Transverse colon (tissue), 4 donors: ENCODE results near the gene PC. TPM values are rescaled to one million over a fixed set of nuclear protein-coding genes. Genes with fewer than 3 reads are reported as not detected.

Experiments used
- DNase-seq: peaks from one replicate; pipeline ENCODE4 v3.0.0-alpha.2; 2019
- H3K27ac ChIP-seq, 4 donors: fragments of 200-600 bp; sonication (generic); 2 replicates each; pipeline ENCODE4 v1.5.1; 2016 to 2018; ENCODE audit warnings: inconsistent platforms in 4 of 4
- H3K27me3 ChIP-seq: fragments of 200-600 bp; sonication (generic); 2 replicates; pipeline ENCODE4 v1.5.1; 2017; ENCODE audit warnings: inconsistent platforms
- H3K36me3 ChIP-seq, 4 donors: fragments of 200-600 bp; sonication (generic); 2 replicates each; pipeline ENCODE4 v1.5.1; 2017 to 2019; ENCODE audit warnings: inconsistent platforms in 4 of 4
- H3K4me1 ChIP-seq, 4 donors: fragments of 200-600 bp; sonication (generic); 2 replicates each; pipeline ENCODE4 v1.5.1; 2017 to 2020; ENCODE audit warnings: inconsistent platforms in 4 of 4
- H3K4me3 ChIP-seq, 4 donors: fragments of 200-600 bp; sonication (generic); 1 replicate in 1 of 4; 2 replicates in 3 of 4; pipeline versions ENCODE4 v1.5.1 to v1.6.1; 2017 to 2019; ENCODE audit warnings: inconsistent platforms in 4 of 4
- H3K9me3 ChIP-seq, 2 donors: fragments of 200-600 bp; sonication (generic); 2 replicates each; pipeline ENCODE4 v1.5.1; 2017 to 2019; ENCODE audit warnings: inconsistent platforms in 2 of 2
- EP300 ChIP-seq: sonication (generic); formaldehyde crosslinking; IDR thresholded peaks from one replicate; pipeline ENCODE4 v1.6.1; 2017; ENCODE audit warnings: antibody characterized with exemption, low read depth
- POLR2A ChIP-seq: fragments of 450-650 bp; IDR thresholded peaks from one replicate; pipeline ENCODE4 v1.6.1; 2016; ENCODE audit warnings: antibody characterized with exemption, mild to moderate bottlenecking, moderate library complexity
- POLR2AphosphoS5 ChIP-seq, 3 donors: sonication (generic); formaldehyde crosslinking; IDR thresholded peaks; one replicate each; pipeline ENCODE4 v1.6.1; 2016; ENCODE audit warnings: antibody characterized with exemption in 3 of 3
- WGBS, 2 donors: methylation state at CpG; one replicate each; pipeline ENCODE4 v1.1.5; 2018; ENCODE audit warnings: low coverage in 1 of 2; 5-methylcytosine and 5-hydroxymethylcytosine counted together
- in situ Hi-C, 4 donors: fragments of 200-750 bp; cut with MboI; loops; one replicate each; pipeline versions ENCODE4 v1.15.0 to v1.15.1; 2017; ENCODE audit warnings: low sequenced_read_pairs in 3 of 4, low pct_ligation_motif_present in 1 of 4, low pct_unique_long_range_greater_than_20kb in 1 of 4
- intact Hi-C: fragments of 100-400 bp; cut with DNase I; formaldehyde crosslinking; loops from one replicate; pipeline ENCODE4 v1.15.1; 2023; ENCODE audit warnings: low total_unique reads
- total RNA-seq, 4 donors: library from RNA; depleted of rRNA; stranded (reverse); fragments of >200 nt; gene quantifications; one replicate each; pipeline ENCODE4 v1.1.0, GENCODE V29; 2016
- TF ChIP-seq, protein P1 (sequence below), 5 experiments: fragments of 200-600 bp in 3 of 5; fragments of 450-650 bp in 2 of 5; sonication (generic) in 3 of 5; IDR thresholded peaks; 1 replicate in 2 of 5; 2 replicates in 3 of 5; pipeline ENCODE4 v1.5.1; 2016 to 2017; ENCODE audit warnings: antibody characterized with exemption in 5 of 5, inconsistent platforms in 3 of 5, mild to moderate bottlenecking in 2 of 5, moderate library complexity in 1 of 5

PC gene
- total RNA-seq, 4 donors from 2014 or later = 14.9 to 246 (median 38.1) TPM

DNA sequence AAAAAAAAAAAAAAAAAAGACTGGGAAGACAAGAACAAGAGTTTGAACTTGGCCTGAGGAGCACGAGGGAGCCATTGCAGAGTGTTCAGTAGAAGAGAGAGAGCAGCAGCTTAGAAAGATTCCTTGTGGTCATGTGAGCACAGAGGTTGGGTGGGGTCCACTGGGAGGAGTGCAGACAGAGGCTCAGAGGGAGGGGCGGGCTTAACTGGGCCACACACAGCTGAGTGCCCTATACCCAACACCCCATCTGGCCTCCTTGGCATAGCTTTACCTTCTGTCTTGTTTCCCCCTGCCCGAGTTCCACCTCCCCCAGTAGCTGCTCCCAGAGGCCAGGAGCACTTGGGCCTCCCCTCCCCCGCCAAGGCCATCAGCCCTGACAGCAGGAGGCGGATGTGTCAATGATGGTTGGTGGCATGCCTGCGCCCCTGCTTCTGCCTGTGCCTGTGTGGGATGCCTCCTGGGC lies 29.0 kb upstream of the PC start:
- Histone ChIP-seq H3K27ac (no peak overlapping the region), H3K27me3 (peaks cover 4% of the 10 kb centered on the region), H3K4me1 (peaks cover 0 to 9% (median 3%) of the 10 kb centered on the region in 4 donors), H3K4me3 (no peak overlapping the region), H3K9me3 (no peaks in the 10 kb centered on the region), H3K36me3 (no peaks in the 10 kb centered on the region)
- in situ Hi-C loops = no loop called here
- DNase-seq = no peak
- intact Hi-C loops = no loop called here
- WGBS, 2 donors = 52 to 77% methylated on average over 2 to 6 of the region's 6 CpGs
- no peak for TF ChIP-seq POLR2AphosphoS5 (IDR thresholded peaks at IDR 0.05)
- TF ChIP-seq EP300 = no peak
- TF ChIP-seq, protein P1, sequence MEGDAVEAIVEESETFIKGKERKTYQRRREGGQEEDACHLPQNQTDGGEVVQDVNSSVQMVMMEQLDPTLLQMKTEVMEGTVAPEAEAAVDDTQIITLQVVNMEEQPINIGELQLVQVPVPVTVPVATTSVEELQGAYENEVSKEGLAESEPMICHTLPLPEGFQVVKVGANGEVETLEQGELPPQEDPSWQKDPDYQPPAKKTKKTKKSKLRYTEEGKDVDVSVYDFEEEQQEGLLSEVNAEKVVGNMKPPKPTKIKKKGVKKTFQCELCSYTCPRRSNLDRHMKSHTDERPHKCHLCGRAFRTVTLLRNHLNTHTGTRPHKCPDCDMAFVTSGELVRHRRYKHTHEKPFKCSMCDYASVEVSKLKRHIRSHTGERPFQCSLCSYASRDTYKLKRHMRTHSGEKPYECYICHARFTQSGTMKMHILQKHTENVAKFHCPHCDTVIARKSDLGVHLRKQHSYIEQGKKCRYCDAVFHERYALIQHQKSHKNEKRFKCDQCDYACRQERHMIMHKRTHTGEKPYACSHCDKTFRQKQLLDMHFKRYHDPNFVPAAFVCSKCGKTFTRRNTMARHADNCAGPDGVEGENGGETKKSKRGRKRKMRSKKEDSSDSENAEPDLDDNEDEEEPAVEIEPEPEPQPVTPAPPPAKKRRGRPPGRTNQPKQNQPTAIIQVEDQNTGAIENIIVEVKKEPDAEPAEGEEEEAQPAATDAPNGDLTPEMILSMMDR (IDR thresholded peaks at IDR 0.05) = no peak
- TF ChIP-seq POLR2A = no peak

DNA sequence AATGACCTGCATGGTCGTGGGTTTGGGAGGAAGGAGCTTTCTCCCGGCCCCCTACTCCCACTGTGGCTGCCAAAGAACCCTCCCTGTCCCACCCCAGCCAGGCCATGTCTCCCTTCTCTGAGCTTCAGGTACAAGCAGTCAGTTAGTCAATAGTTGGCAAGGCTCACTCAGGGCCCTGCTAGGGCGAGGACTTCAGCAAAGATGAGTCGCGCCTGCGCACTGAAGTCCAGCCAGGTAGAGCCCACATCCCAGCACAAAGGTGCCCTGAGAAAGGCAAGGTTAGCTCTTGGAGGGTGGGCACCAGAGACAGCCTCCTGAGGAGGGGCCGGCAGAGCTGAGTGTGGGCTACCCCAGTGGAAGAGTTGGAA lies 28.0 kb upstream of the PC start:
- no peaks in the 10 kb centered on the region for H3K27me3 ChIP-seq
- intact Hi-C loops = no loop called here
- H3K4me3 ChIP-seq = no peak overlapping the region
- WGBS, 2 donors = 92% methylated on average over 7 of the region's 7 CpGs; no CpG with 5 or more reads in 1 of the 2 donors
- TF ChIP-seq, protein P1 (IDR thresholded peaks at IDR 0.05) = no peak
- TF ChIP-seq POLR2AphosphoS5 (IDR thresholded peaks at IDR 0.05) (no peak), POLR2A (no peak), EP300 (no peak)
- H3K27ac ChIP-seq = no peak overlapping the region
- in situ Hi-C loops = no loop called here
- H3K36me3 ChIP-seq = no peaks in the 10 kb centered on the region
- no peak for DNase-seq
- H3K4me1 ChIP-seq = peaks cover 0 to 18% (median 10%) of the 10 kb centered on the region in 4 donors
- no peaks in the 10 kb centered on the region for H3K9me3 ChIP-seq

DNA sequence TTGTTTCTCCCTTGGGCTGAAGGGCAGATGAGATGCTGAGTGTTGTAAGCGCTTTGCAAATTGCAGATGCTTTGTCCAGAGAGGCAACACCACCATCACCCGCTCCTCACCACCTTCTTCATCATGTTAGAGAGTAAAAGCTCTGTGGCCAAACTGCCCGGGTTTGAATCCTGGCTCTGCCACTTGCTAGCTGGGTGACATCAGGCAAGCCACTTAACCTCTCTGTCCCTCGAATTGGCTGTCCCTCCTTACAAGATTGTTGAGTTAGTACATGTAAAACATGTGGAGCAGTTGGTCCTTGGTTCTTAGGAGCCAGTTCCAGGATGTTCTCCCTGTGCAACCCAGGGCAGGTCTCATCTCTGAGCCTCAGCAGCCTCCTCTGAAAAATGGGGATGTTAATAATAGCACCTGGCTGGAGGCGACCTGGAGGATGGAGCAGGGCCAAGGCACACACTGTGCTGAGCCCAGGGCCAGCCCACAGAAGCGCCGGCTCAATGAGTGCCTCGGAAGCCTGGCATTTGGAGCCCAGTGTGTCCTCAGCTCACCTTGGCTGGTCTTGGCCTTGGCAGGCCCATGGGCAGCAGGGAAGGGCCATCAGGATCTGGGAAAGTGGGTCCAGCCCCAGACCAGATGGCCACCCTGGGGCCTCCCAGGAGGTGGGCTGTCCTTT lies 27.5 kb upstream of the PC start:
- WGBS, 2 donors = 80 to 92% methylated on average over 2 to 8 of the region's 8 CpGs
- H3K4me3 ChIP-seq = no peak overlapping the region
- H3K9me3 ChIP-seq = no peaks in the 10 kb centered on the region
- TF ChIP-seq, protein P1 (IDR thresholded peaks at IDR 0.05) = no peak
- TF ChIP-seq POLR2A (no peak), EP300 (no peak), POLR2AphosphoS5 (IDR thresholded peaks at IDR 0.05) (no peak)
- no peaks in the 10 kb centered on the region for H3K36me3 ChIP-seq
- H3K27ac ChIP-seq = no peak overlapping the region
- peaks cover 0 to 18% (median 10%) of the 10 kb centered on the region in 4 donors for H3K4me1 ChIP-seq
- in situ Hi-C loops = no loop called here
- intact Hi-C loops = no loop called here
- no peak for DNase-seq
- no peaks in the 10 kb centered on the region for H3K27me3 ChIP-seq

DNA sequence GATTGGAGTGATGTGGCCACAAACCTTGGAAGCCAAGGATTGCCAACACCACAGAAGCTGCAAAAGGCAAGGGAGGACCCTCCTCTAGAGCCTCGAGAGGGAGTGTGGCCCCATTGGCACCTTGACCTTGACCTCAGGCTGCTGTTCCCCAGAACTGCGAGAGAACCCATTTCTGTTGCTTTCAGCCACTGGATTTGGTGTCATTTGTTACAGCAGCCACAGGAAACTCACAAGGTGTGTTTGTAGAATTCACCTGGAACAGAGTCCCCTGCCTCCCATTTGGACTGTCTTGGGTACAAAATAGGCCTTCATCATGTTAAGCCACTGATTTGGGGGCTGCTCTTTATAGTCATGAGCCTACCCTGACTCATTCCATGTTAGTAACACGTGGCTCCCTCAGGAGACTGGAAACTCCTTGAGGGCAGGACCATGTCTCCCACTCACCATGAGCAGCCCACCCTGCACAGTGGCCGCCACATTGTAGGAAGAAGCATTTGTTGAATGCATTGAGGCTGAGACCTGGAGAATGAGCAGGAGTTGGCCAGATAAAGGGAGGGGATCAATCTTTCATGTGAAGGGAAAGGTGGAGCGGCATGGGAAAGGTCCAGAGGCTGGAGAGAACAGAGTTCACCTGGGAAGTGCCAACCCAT lies 25.2 kb upstream of the PC start:
- TF ChIP-seq POLR2A (no peak), EP300 (no peak), POLR2AphosphoS5 (IDR thresholded peaks at IDR 0.05) (no peak)
- TF ChIP-seq, protein P1 (IDR thresholded peaks at IDR 0.05) = no peak

More for the DNA sequence above, 25.2 kb upstream of the PC start:
- H3K4me1 ChIP-seq = peaks cover 0 to 18% (median 10%) of the 10 kb centered on the region in 4 donors
- no peaks in the 10 kb centered on the region for H3K36me3 ChIP-seq
- in situ Hi-C loops = no loop called here
- DNase-seq = no peak
- no peaks in the 10 kb centered on the region for H3K27me3 ChIP-seq
- H3K4me3 ChIP-seq = no peak overlapping the region
- WGBS, 2 donors = 83 to 86% methylated on average over 1 to 5 of the region's 5 CpGs
- H3K27ac ChIP-seq = no peak overlapping the region
- H3K9me3 ChIP-seq = no peaks in the 10 kb centered on the region
- intact Hi-C loops = no loop called here
